SIG-M5 (cell line): ENCODE data around the gene ASTN1.

Experiments used
- DNase-seq: peaks from one replicate; lab custom pipeline; 2025; lab: John Stamatoyannopoulos, UW

Gene ASTN1

DNA sequence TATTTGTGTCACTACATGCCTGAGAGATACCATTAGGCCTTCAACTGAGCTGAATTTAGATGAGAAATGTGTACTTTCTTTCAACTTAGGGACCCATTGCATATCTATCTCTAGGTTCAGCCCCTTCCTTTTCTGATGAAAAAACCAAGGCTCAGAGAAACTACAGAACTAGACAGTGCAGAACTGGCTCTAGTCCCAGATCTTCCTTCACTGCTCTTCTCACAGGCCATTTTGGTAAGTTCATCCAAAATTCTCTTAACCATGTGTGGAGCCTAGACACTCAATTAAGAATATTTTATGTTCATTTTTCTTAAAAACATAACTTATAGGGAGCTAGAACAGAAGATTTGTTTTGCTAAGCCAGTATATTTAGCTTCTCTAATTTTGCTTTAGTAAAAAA, 128.9 kb downstream of the ASTN1 start:
- DNase-seq = no peak

DNA sequence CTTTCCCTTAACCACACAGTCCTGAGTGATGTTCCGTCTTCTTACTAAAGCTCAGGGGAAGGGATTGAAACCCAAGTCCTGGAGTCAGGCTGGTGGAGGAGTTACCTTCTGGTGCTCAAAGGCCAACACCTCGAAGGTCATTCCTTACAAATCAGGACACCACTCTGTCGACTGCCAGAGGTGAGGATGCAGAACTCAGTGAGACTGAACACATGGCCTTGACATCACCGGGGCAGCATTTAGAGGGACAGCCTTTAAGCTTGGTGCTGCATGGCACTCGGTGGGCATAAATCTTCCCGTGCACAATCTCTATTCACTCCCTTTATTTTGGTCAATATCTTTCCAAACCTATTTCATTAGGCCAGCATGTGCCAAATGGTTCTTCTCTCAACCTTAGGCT, 130.9 kb downstream of the ASTN1 start:
- DNase-seq = no peak

GRCh38 chr1:177032434-177032833, 132.1 kb downstream of the ASTN1 start:
- DNase-seq = no peak

GRCh38 chr1:177024623-177025022, 139.9 kb downstream of the ASTN1 start:
- DNase-seq = no peak

- no peak for DNase-seq
Measured at GRCh38 chr1:177023726-177024125, 140.8 kb downstream of the ASTN1 start.

- DNase-seq = no peak
Measured at GRCh38 chr1:177023249-177023648, 141.3 kb downstream of the ASTN1 start.

DNA sequence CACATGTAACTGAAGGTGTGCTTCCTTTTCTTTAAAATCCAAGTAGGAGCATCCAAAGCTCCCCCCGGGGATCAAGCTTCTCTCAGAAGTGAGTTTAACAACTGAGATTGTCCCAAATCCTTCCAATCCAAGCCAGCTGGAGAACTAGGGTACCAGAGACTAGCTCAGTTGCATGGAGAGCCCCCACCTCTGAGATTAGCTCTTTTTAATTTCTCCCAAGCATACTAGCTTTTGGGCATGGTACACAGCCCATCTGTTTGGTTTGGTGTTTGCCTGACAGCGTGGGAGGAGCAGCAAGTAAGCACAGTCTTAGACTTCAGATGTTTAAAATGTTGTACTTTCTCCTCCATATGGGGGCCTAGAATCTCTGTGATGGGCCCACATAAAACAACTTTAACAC, 142.8 kb downstream of the ASTN1 start:
- no peak for DNase-seq

DNA sequence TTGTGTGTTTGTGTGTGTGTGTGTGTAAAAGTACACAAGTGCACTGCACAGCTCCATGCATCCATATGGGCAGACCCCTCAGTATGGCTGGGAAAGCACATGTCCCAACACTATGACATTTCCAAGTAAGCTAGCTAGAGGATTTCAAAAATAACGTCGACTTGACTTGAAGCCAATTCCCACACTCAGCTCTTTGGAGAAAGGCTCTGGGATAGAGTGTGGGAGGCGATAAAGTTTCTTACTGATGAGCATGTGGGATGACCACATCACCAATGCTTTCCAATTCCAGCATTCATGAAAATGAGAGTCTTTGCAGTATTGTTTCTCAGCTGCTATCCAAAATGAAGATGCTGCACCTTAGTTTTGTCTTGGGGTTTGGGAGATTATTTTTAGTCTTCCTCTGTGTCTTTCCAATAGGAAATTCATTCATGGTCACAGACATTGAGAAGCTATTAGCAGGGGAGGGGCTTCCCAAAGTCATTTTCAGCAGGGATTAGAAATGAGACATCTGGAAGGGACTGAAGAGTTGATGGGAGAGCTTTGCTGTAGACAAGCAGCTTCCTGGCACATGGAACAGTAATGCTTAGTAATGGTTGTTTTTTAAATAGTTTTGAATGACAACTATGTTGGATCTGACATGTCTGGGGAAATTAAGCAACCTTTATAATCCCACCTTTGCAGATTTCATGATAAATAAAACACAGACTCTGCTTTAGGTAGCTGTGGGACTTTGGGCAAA, 143.5 kb downstream of the ASTN1 start:
- no peak for DNase-seq

DNA sequence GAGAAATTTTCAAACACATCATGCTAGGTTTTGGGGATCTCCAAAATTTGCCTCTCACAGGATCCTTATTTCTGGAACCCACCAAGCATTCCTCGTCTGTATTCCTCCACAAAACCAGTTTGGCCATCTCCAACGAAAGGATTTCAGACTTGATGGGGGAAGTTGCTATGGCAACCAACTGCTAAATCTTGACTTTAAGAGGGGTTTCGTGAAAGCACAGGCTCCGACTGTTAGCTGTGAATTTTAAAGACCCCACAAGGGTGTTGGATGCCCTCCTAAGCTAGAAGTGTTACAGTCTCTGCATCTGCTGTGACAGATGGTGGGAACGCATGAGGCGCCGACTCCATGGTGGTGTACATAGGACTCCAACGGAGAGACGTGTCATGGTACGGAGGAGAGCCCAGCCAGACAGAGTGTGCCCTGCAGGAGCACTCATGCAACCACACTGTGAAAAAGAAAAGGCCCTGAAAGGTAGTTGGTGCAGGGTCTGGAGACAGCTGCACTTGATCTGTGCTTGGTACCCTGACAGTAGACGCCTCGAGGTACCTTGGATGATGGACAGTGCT, 147.1 kb downstream of the ASTN1 start:
- DNase-seq = no peak

DNA sequence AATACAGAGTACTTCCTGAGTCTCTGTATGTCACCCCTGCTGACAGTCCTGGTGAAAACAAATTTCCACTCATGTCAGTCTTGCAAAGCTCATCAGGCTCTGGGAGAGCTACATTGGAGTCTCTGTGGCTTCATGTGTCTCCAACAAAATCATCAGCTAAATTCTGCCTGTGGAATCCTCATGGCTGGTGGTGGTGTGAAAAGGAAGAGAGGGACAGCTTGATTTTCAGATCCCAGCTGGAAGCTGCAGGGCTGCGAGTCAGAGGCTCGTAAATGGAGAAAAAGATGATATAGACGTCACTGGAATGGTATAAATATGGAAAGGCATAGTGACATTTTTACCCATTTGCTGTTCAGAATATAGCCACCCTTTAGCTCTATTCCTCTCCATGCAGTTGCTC, 150.2 kb downstream of the ASTN1 start:
- no peak for DNase-seq

- DNase-seq = no peak
Measured at GRCh38 chr1:177012342-177012925, 152.1 kb downstream of the ASTN1 start.

DNA sequence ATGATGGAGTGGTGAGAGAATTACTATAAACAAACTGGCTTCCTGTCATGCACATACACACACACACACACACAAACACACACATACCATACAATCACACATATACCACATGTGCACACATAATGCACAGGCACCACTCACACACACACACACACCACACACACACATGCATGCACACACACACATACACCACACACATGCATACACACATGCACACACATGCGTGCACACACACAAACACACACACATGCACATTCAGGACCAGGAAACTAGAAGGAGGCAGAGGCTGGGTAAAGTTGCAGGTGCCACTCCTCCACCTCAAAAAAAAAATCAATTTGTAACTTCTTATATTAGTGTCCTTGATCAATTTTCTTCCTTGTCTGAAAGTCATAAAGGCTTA, 153.0 kb downstream of the ASTN1 start:
- no peak for DNase-seq

- no peak for DNase-seq
Measured at GRCh38 chr1:177010211-177010825, 154.2 kb downstream of the ASTN1 start.

DNA sequence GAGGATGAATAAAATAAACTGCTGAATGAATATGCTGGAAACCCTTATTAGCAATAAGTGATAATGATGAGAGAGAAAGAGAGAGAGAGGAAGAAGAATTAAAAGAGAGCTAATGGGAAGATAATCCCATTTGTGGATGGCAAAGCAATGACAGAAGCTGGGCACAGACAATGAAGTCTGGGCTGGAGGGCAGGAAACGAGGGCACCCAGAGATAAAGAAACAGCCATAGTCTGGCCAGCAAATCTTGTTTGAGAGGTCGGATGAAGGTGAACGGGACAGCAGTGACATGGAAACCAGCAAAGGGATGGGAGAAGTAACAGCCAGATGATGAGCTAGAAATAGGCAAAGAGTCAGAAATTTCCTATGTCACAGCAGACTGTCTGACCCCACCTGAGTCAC, 155.9 kb downstream of the ASTN1 start:
- no peak for DNase-seq

GRCh38 chr1:177007437-177008161, 156.9 kb downstream of the ASTN1 start:
- no peak for DNase-seq

- no peak for DNase-seq
Measured at GRCh38 chr1:177002891-177003290, 161.6 kb downstream of the ASTN1 start.

DNA sequence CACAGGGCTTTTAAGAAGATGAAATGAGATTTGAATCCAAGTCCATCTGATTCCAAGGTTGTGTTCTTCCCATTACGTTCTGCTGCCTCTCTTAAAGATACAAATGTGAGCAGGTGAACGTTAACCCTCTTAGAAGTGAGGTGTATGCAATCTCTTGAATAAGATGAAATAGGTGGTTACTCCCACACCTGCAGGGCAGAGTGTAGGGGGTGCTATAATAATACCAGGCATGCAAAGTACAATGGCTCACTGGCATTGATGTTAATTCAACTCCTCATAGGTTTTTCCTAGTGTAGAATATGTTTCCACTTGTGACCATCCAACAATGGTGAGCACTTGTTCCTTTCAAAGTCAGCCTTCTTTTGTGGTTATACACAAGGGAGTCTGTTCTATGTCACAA, 163.0 kb downstream of the ASTN1 start:
- no peak for DNase-seq

- DNase-seq = no peak
Measured at GRCh38 chr1:176998183-176998795, 166.2 kb downstream of the ASTN1 start.

DNA sequence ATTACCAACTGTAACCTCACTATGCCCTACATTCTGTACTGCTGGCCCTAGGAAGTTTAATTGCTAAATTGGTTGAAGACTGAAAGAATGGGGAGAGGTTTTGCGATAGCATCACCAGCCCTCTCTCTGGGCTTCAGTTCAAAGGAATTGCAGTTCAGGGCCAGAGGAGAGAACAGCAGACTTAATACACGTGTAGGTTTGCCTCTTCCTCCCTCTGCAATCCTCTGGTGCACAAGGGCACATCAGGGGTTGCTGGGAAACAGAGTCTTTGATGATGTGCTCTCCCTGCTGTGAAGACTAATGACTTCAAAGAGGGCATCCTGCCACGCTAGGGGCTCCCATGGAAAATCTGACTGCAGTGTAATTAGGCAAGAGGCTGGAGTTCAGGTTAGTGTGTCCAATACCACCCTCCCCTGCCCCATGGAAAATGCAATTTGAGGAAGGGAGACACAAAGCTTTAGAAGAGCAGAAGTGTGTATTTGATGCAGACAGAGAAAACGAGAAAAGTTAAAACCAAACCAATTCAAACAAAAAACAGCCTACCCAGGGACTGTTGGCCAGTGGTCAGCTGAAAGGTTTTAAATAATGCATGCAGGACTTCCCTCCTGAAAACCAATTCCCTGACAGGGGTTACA, 167.9 kb downstream of the ASTN1 start:
- no peak for DNase-seq

DNA sequence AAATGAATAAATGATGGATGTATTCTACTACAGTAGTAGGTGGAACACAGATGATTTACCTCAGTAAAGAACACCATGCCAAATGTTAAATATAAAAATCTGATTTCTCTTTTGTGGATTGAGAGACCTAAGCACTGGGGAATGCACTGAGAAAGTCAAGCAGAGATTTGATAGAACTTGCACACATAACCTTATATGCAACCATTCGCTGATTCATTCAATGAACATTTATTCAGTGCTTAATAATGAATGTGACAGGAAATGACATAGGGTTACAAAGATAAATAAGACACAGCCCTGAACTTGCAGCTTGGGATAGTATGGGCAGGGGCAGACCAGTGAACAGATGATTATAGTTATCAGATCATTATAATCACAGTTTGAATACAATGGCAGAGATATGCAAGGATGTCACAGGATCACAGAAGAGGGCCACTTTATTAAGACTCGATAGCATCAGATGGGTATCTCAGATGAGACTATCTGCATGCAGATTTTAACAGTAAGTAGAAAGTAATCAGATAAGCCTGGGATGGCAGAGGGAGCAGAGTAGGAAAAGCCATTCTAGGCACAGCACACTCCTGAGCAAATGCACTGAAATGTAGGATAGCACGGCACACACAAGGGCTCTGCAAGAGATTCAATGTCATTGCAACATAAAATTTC, 169.4 kb downstream of the ASTN1 start:
- no peak for DNase-seq

- no peak for DNase-seq
Measured at GRCh38 chr1:176993587-176993986, 170.9 kb downstream of the ASTN1 start.
